Esophagus squamous epithelium (tissue), 4 donors: Measurements from ENCODE around the gene PPP2R2C.

Source experiments
- CTCF ChIP-seq, 6 experiments: fragments of 450-650 bp in 4 of 6; fragments of 200-600 bp in 2 of 6; sonication (generic) in 2 of 6; IDR thresholded peaks; one replicate each; pipeline ENCODE4 v1.5.1; 2016 to 2019; ENCODE audit warnings: antibody characterized with exemption in 6 of 6, mild to moderate bottlenecking in 4 of 6, moderate library complexity in 4 of 6
- POLR2A ChIP-seq, 4 donors: fragments of 450-650 bp; IDR thresholded peaks; one replicate each; pipeline ENCODE4 v1.6.1; 2017; ENCODE audit warnings: antibody characterized with exemption in 4 of 4, mild to moderate bottlenecking in 4 of 4, moderate library complexity in 3 of 4

GRCh38 chr4:6383009-6383404 lies 89.4 kb downstream of the PPP2R2C start:
- TF ChIP-seq POLR2A (IDR thresholded peaks at IDR 0.05) (no peak), CTCF (IDR thresholded peaks at IDR 0.05) (no peak)
